H9 (cell line): Measurements from ENCODE around the gene GLT1D1. TPM values are rescaled to one million over a fixed set of nuclear protein-coding genes. Genes with fewer than 3 reads are reported as not detected.

Experiments used
- DNase-seq: peaks from one replicate; pipeline ENCODE4 v3.0.0-alpha.2; 2017
- H2AFZ ChIP-seq: one replicate; pipeline ENCODE4 v1.6.1; 2013; ENCODE audit warnings: mild to moderate bottlenecking, low read length, control low read depth, moderate library complexity
- H2AK5ac ChIP-seq: 2 replicates; pipeline ENCODE4 v1.6.1; 2013; ENCODE audit warnings: low read length, control low read depth, mixed read lengths; ENCODE audit not compliant: insufficient read length
- H2BK120ac ChIP-seq: one replicate; pipeline ENCODE4 v1.6.1; 2013; ENCODE audit warnings: low read depth, mild to moderate bottlenecking, low read length, control low read depth, inconsistent platforms; ENCODE audit not compliant: poor library complexity, severe bottlenecking
- H2BK12ac ChIP-seq: 2 replicates; pipeline ENCODE4 v1.6.1; 2013; ENCODE audit warnings: low read length, control low read depth, mixed read lengths, low read depth; ENCODE audit not compliant: insufficient read length
- H2BK15ac ChIP-seq: 2 replicates; pipeline ENCODE4 v1.6.1; 2013; ENCODE audit warnings: low read depth, low read length, control low read depth
- H2BK20ac ChIP-seq: one replicate; pipeline ENCODE4 v1.6.1; 2013; ENCODE audit warnings: low read depth, mild to moderate bottlenecking, low read length, control low read depth, inconsistent platforms; ENCODE audit not compliant: poor library complexity, severe bottlenecking
- H2BK5ac ChIP-seq: 2 replicates; pipeline ENCODE4 v1.6.1; 2013; ENCODE audit warnings: low read length, control low read depth, mixed read lengths; ENCODE audit not compliant: insufficient read length
- H3K14ac ChIP-seq: 2 replicates; pipeline ENCODE4 v1.6.1; 2013; ENCODE audit warnings: low read length, control low read depth; ENCODE audit not compliant: insufficient read depth
- H3K18ac ChIP-seq: 2 replicates; pipeline ENCODE4 v1.6.1; 2013; ENCODE audit warnings: low read depth, mild to moderate bottlenecking, mixed read lengths, low read length, control low read depth; ENCODE audit not compliant: insufficient read length
- H3K23ac ChIP-seq: 2 replicates; pipeline ENCODE4 v1.6.1; 2013; ENCODE audit warnings: low read length, control low read depth, mixed read lengths, low read depth; ENCODE audit not compliant: insufficient read length
- H3K23me2 ChIP-seq: 2 replicates; pipeline ENCODE4 v1.6.1; 2013; ENCODE audit warnings: low read depth, mild to moderate bottlenecking, mixed read lengths, low read length, control low read depth; ENCODE audit not compliant: insufficient read length, poor library complexity, severe bottlenecking
- H3K27ac ChIP-seq: 2 replicates; pipeline ENCODE4 v1.5.1; 2013; ENCODE audit warnings: low read length, control low read depth, mixed read lengths, low read depth; ENCODE audit not compliant: insufficient read length
- H3K27me3 ChIP-seq: 2 replicates; pipeline ENCODE4 v1.6.1; 2013; ENCODE audit warnings: low read length, control low read depth, inconsistent platforms; ENCODE audit not compliant: insufficient read depth
- H3K4ac ChIP-seq: 2 replicates; pipeline ENCODE4 v1.6.1; 2013; ENCODE audit warnings: low read depth, mild to moderate bottlenecking, control low read depth, inconsistent platforms, low read length, moderate library complexity
- H3K4me1 ChIP-seq: 2 replicates; pipeline ENCODE4 v1.6.1; 2013; ENCODE audit warnings: low read length, control low read depth, inconsistent platforms; ENCODE audit not compliant: insufficient read depth
- H3K4me2 ChIP-seq: 2 replicates; pipeline ENCODE4 v1.6.1; 2013; ENCODE audit warnings: low read length, control low read depth, mixed read lengths; ENCODE audit not compliant: insufficient read length, insufficient read depth
- H3K56ac ChIP-seq: 2 replicates; pipeline ENCODE4 v1.6.1; 2013; ENCODE audit warnings: low read depth, mild to moderate bottlenecking, mixed read lengths, low read length, control low read depth; ENCODE audit not compliant: insufficient read length
- H3K79me1 ChIP-seq: 2 replicates; pipeline ENCODE4 v1.6.1; 2013; ENCODE audit warnings: low read depth, mild to moderate bottlenecking, moderate library complexity, low read length, control low read depth, inconsistent platforms; ENCODE audit not compliant: insufficient read depth, poor library complexity, severe bottlenecking
- H3K79me2 ChIP-seq: 2 replicates; pipeline ENCODE4 v1.6.1; 2013; ENCODE audit warnings: low read length, control low read depth, inconsistent platforms; ENCODE audit not compliant: insufficient read depth
- H3K9ac ChIP-seq: 2 replicates; pipeline ENCODE4 v1.6.1; 2013; ENCODE audit warnings: low read length, control low read depth, mixed read lengths; ENCODE audit not compliant: insufficient read length; ENCODE audit errors: extremely low read depth
- H3K9me3 ChIP-seq: one replicate; pipeline ENCODE4 v1.6.1; 2013; ENCODE audit warnings: low read depth, low read length, inconsistent platforms; ENCODE audit not compliant: control insufficient read depth
- H3T11ph ChIP-seq: one replicate; pipeline ENCODE4 v1.6.1; 2013; ENCODE audit warnings: mild to moderate bottlenecking, low read length, control low read depth, inconsistent platforms
- H4K20me1 ChIP-seq: one replicate; pipeline ENCODE4 v1.6.1; 2013; ENCODE audit not compliant: control insufficient read depth, insufficient read length, insufficient read depth
- H4K5ac ChIP-seq: 2 replicates; pipeline ENCODE4 v1.6.1; 2013; ENCODE audit warnings: low read depth, mild to moderate bottlenecking, mixed read lengths, low read length, control low read depth; ENCODE audit not compliant: insufficient read length
- H4K8ac ChIP-seq: replicated peaks from 2 replicates; pipeline ENCODE4 v1.6.1; 2013; ENCODE audit warnings: low read length, control low read depth, mixed read lengths, low read depth; ENCODE audit not compliant: insufficient read length
- H4K91ac ChIP-seq: 2 replicates; pipeline ENCODE4 v1.6.1; 2013; ENCODE audit warnings: low read depth, mild to moderate bottlenecking, moderate library complexity, mixed read lengths, low read length, control low read depth; ENCODE audit not compliant: insufficient read length
- H3K27ac Mint-ChIP-seq, 3 experiments: 2 replicates in 2 of 3; 3 replicates in 1 of 3; pipeline ENCODE4 v1.8.0; 2020 to 2021; ENCODE audit warnings: mixed read lengths in 3 of 3, mild to moderate bottlenecking in 1 of 3, moderate library complexity in 1 of 3
- H3K27me3 Mint-ChIP-seq: 2 replicates; pipeline ENCODE4 v1.8.0; 2021; ENCODE audit warnings: low read depth, mild to moderate bottlenecking, moderate library complexity, mixed read lengths
- H3K36me3 Mint-ChIP-seq, 3 experiments: 2 replicates in 2 of 3; 3 replicates in 1 of 3; pipeline ENCODE4 v1.8.0; 2020 to 2021; ENCODE audit warnings: low read depth in 3 of 3, mixed read lengths in 3 of 3; ENCODE audit not compliant: insufficient read depth in 1 of 3
- H3K4me1 Mint-ChIP-seq, 2 experiments: 2 replicates each; pipeline ENCODE4 v1.8.0; 2020; ENCODE audit warnings: mixed read lengths in 2 of 2
- H3K4me3 Mint-ChIP-seq, 2 experiments: 2 replicates in 1 of 2; 3 replicates in 1 of 2; pipeline ENCODE4 v1.8.0; 2020 to 2021; ENCODE audit warnings: mild to moderate bottlenecking in 2 of 2, mixed read lengths in 2 of 2, moderate library complexity in 1 of 2
- H3K9me3 Mint-ChIP-seq, 2 experiments: 2 replicates in 1 of 2; 3 replicates in 1 of 2; pipeline ENCODE4 v1.8.0; 2020; ENCODE audit warnings: mild to moderate bottlenecking in 2 of 2, mixed read lengths in 2 of 2, moderate library complexity in 1 of 2
- CTCF ChIP-seq: fragments of 200-600 bp; sonication (generic); conservative IDR thresholded peaks from 3 replicates; pipeline ENCODE4 v1.8.0; 2021; ENCODE audit warnings: antibody characterized with exemption, mild to moderate bottlenecking
- whole genome bisulfite sequencing: extraction: QIAGEN DNeasy Blood & Tissue Kit; methylation state at CpG from one replicate; pipeline ENCODE4 v1.1.7; 2013; ENCODE audit warnings: missing lambda C conversion rate, low lambda C conversion rate, mixed read lengths; ENCODE audit not compliant: insufficient read length; ENCODE audit errors: extremely low coverage; 5-methylcytosine and 5-hydroxymethylcytosine counted together
- total RNA-seq: library from RNA; stranded (reverse); gene quantifications from 2 replicates; pipeline ENCODE4 v1.2.1, GENCODE V29; 2021

The GLT1D1 gene
- total RNA-seq, 1 experiment from 2014 or later = 7.0 TPM

DNA sequence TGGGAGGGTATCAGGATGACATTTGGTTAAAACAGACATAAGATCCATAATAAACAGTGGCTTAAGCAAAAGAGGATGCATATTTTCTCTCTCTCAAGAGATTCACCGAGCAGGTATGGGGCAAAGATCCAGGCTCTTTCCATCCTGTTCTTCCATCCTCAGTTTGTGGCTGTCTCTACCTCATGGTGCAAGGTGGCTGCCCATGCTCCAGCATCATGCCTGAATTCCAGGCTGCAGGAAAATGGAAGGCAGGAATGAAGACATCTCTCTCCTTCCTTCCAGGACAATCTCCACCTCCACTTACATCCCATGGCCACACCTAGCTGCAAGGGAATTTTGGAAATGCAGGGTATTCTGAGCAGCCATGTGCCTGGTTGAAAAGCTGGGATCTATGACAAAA is 136.0 kb downstream of the GLT1D1 start:
- no peak for TF ChIP-seq CTCF
- Mint-ChIP-seq H3K4me3 (no peak overlapping the region), H3K9me3 (peaks cover 0 to 4% of the 10 kb centered on the region in 2 experiments; a peak in 2 of 5 replicates), H3K36me3 (no peaks in the 10 kb centered on the region; a peak in 1 of 7 replicates), H3K27ac (no peak overlapping the region), H3K4me1 (peaks cover 9% of the 10 kb centered on the region in 2 experiments), H3K27me3 (peaks cover 16% of the 10 kb centered on the region)
- Histone ChIP-seq H4K20me1 (no peaks in the 10 kb centered on the region), H2BK120ac (no peak overlapping the region), H3K18ac (no peak overlapping the region), H4K91ac (no peak overlapping the region), H2BK15ac (no peak overlapping the region), H4K5ac (no peak overlapping the region), H3K79me2 (no peaks in the 10 kb centered on the region), H2BK12ac (no peak overlapping the region), H2AK5ac (no peak overlapping the region), H3K27me3 (no peaks in the 10 kb centered on the region), H3K14ac (no peak overlapping the region), H2BK5ac (no peak overlapping the region), H3K56ac (no peak overlapping the region), H3K4me1 (no peaks in the 10 kb centered on the region; the same call in 1 of the 2 replicates), H4K8ac (no peak overlapping the region), H3K4me2 (no peak overlapping the region), H2BK20ac (no peak overlapping the region), H3K4ac (no peak overlapping the region), H3K9me3 (no peaks in the 10 kb centered on the region), H3K27ac (no peak overlapping the region), H3K23me2 (no peaks in the 10 kb centered on the region), H3T11ph (no peak overlapping the region), H3K79me1 (no peaks in the 10 kb centered on the region), H3K9ac (no peak overlapping the region), H3K23ac (no peak overlapping the region), H2AFZ (no peak overlapping the region)
- DNase-seq = no peak
- no CpG with 5 or more reads among the region's 1 CpG for WGBS
